Vagina (tissue), 2 donors: ENCODE measurements around the gene PTPRN2. TPM values are rescaled to one million over a fixed set of nuclear protein-coding genes. Genes with fewer than 3 reads are reported as not detected.

Source experiments
- DNase-seq, 2 donors: peaks; one replicate each; pipeline ENCODE4 v3.0.0-alpha.2; 2017; ENCODE audit errors: extremely low spot score in 2 of 2
- H3K27ac ChIP-seq: fragments of 200-600 bp; sonication (generic); one replicate; pipeline ENCODE4 v1.5.1; 2019
- H3K27me3 ChIP-seq: fragments of 200-600 bp; sonication (generic); one replicate; pipeline ENCODE4 v1.5.1; 2019
- H3K36me3 ChIP-seq, 2 donors: fragments of 200-600 bp; sonication (generic); one replicate each; pipeline ENCODE4 v1.5.1; 2017 to 2019
- H3K4me1 ChIP-seq: fragments of 200-600 bp; sonication (generic); one replicate; pipeline ENCODE4 v1.5.1; 2019
- H3K4me3 ChIP-seq, 2 donors: fragments of 200-600 bp; sonication (generic); 1 replicate in 1 of 2; 2 replicates in 1 of 2; pipeline ENCODE4 v1.5.1; 2016 to 2019
- H3K9me3 ChIP-seq: fragments of 200-600 bp; sonication (generic); one replicate; pipeline ENCODE4 v1.5.1; 2019
- CTCF ChIP-seq, 3 experiments: fragments of 450-650 bp in 2 of 3; fragments of 200-600 bp in 1 of 3; sonication (generic) in 1 of 3; IDR thresholded peaks; one replicate each; pipeline ENCODE4 v1.5.1; 2017 to 2019; ENCODE audit warnings: antibody characterized with exemption in 3 of 3, mild to moderate bottlenecking in 2 of 3, moderate library complexity in 2 of 3
- POLR2A ChIP-seq, 2 donors: fragments of 450-650 bp; IDR thresholded peaks; one replicate each; pipeline ENCODE4 v1.6.1; 2017; ENCODE audit warnings: antibody characterized with exemption in 2 of 2, mild to moderate bottlenecking in 2 of 2, moderate library complexity in 2 of 2
- POLR2AphosphoS5 ChIP-seq, 2 donors: sonication (generic); formaldehyde crosslinking; IDR thresholded peaks; one replicate each; pipeline ENCODE4 v1.9.0; 2017; ENCODE audit warnings: antibody characterized with exemption in 2 of 2, mild to moderate bottlenecking in 2 of 2, low read depth in 1 of 2; ENCODE audit not compliant: insufficient read depth in 1 of 2
- intact Hi-C: fragments of 100-400 bp; cut with DNase I; formaldehyde crosslinking; loops from one replicate; pipeline ENCODE4 v1.15.1; 2023
- total RNA-seq: library from RNA; depleted of rRNA; stranded (reverse); fragments of >200 nt; gene quantifications from one replicate; pipeline ENCODE4 v1.2.3, GENCODE V29; 2016

Gene PTPRN2
- total RNA-seq, 1 donor from 2014 or later = 7.4 TPM

DNA sequence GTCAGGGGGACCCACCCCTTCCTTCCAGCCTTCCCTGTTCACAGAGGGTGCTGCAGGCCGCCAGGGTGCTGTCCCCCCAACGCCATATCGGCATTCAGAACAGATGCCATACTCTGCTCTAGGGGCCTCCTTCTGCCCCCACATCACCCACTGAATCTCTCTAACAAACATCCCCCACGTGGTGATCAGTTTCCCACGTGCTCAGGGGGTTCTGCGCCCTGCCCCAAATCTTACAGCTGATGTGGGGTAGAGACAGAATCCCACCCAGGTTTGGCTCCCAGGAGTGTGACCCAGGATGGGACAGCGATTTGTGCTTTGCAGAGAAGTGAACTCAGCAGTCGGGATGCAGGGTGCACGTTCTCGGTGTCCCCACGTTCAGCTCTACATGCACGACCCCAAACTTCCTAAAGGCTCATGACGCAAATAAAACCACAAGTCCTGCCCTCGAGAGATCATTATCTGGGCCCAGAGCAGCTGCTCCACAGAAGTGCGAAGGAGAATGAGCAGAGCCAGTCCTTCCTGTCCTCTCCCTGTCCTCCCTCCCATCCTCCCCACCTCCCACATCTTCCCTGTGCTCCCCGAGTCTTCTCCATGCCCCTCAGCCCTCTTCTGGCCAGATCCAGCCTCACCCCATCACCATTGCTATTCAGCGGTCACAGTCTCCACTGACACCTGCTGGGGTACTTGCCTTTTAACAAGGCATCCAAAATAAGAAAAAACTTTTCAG, 827.5 kb downstream of the PTPRN2 start:
- Histone ChIP-seq H3K27me3 (no peaks in the 10 kb centered on the region), H3K9me3 (no peaks in the 10 kb centered on the region), H3K36me3 (no peaks in the 10 kb centered on the region), H3K4me1 (no peaks in the 10 kb centered on the region), H3K27ac (no peak overlapping the region), H3K4me3 (no peak overlapping the region)
- DNase-seq = no peak
- TF ChIP-seq POLR2AphosphoS5 (IDR thresholded peaks at IDR 0.05; ENCODE audit: insufficient read depth in 1 of 2, low read depth in 1 of 2) = no peak
- TF ChIP-seq CTCF (IDR thresholded peaks at IDR 0.05) = no peak
- intact Hi-C loops = no loop called here

- TF ChIP-seq POLR2A (IDR thresholded peaks at IDR 0.05) (no peak), POLR2AphosphoS5 (IDR thresholded peaks at IDR 0.05; ENCODE audit: insufficient read depth in 1 of 2, low read depth in 1 of 2) (no peak), CTCF (IDR thresholded peaks at IDR 0.05) (no peak)
- no peaks in the 10 kb centered on the region for H3K4me1 ChIP-seq
- no peaks in the 10 kb centered on the region for H3K36me3 ChIP-seq
- intact Hi-C loops = no loop called here
- DNase-seq = no peak
- no peaks in the 10 kb centered on the region for H3K27me3 ChIP-seq
- H3K27ac ChIP-seq = no peak overlapping the region
- no peaks in the 10 kb centered on the region for H3K9me3 ChIP-seq
- H3K4me3 ChIP-seq = no peak overlapping the region
Measured at GRCh38 chr7:157759246-157759805, 828.3 kb downstream of the PTPRN2 start.

GRCh38 chr7:157758468-157759245, 829.0 kb downstream of the PTPRN2 start:
- Histone ChIP-seq H3K27ac (no peak overlapping the region), H3K27me3 (no peaks in the 10 kb centered on the region), H3K4me1 (no peaks in the 10 kb centered on the region), H3K36me3 (no peaks in the 10 kb centered on the region), H3K4me3 (no peak overlapping the region), H3K9me3 (no peaks in the 10 kb centered on the region)
- DNase-seq = no peak
- intact Hi-C loops = no loop called here
- TF ChIP-seq CTCF (IDR thresholded peaks at IDR 0.05) (no peak), POLR2AphosphoS5 (IDR thresholded peaks at IDR 0.05; ENCODE audit: insufficient read depth in 1 of 2, low read depth in 1 of 2) (no peak), POLR2A (IDR thresholded peaks at IDR 0.05) (no peak)

DNA sequence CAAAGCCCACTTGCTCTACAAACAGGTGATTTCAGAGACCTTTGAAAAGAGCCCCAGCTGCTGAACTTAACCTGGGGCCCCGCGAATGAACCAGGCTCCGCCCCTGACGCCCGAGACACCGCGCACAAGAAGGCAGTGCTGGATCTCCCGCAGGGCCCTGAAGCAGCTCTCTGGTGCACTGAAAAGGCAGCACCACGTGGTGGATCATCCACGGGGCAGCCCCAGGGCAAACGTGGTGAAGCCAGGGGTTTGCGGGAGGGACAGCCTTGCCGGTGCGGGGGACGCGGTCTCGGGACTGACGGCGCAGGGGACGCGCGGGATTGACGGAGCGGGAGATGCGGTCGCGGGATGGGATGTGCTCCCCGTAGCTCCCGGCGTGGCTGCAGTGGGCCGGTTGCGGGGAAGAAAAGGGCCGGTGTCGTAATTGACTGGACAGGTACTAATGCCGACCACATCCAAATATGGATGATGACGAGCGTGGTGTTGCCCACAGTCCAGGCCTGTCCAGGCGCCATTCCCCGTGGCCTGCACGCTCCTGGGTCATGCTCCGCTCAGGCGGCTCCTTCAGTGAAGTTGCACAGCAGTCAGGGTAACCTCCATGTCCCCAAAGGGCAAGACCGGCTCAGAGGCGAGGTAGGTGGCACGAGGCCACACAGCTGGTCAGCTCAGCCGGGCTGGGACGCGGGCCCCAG, 829.7 kb downstream of the PTPRN2 start:
- Histone ChIP-seq H3K27ac (no peak overlapping the region), H3K9me3 (no peaks in the 10 kb centered on the region), H3K4me3 (no peak overlapping the region), H3K36me3 (no peaks in the 10 kb centered on the region), H3K27me3 (no peaks in the 10 kb centered on the region), H3K4me1 (no peaks in the 10 kb centered on the region)
- intact Hi-C loops = no loop called here
- DNase-seq = no peak
- TF ChIP-seq POLR2A (IDR thresholded peaks at IDR 0.05) (no peak), POLR2AphosphoS5 (IDR thresholded peaks at IDR 0.05; ENCODE audit: insufficient read depth in 1 of 2, low read depth in 1 of 2) (no peak), CTCF (IDR thresholded peaks at IDR 0.05) (no peak)
